Activated CD8-positive, alpha-beta T cell treated with anti-CD3 and anti-CD28 coated beads for 36 hours (primary cell): ENCODE measurements around the gene PARP16. TPM values are rescaled to one million over a fixed set of nuclear protein-coding genes. Genes with fewer than 3 reads are reported as not detected.
A peak's percentile ranks its signal among the peaks of the same experiment; 100 is the strongest.

ENCODE experiments used
- ATAC-seq: fragments of 200-7000 bp; cut with Tn5 transposase; one replicate; pipeline ENCODE4 v1.10.0; 2021; ENCODE audit warnings: mild to moderate bottlenecking, moderate library complexity
- CTCF ChIA-PET: fragments of 350-600 bp; sonication (Branson Sonifier 250); formaldehyde crosslinking; loops from one replicate; lab custom pipeline; 2021; ENCODE audit warnings: antibody characterized with exemption; lab: Charles Lee
- POLR2A ChIA-PET: fragments of 350-600 bp; sonication (Branson Sonifier 250); formaldehyde crosslinking; loops from one replicate; lab custom pipeline; 2021; ENCODE audit warnings: antibody characterized with exemption; lab: Charles Lee
- DNase-seq: peaks from one replicate; pipeline ENCODE4 v3.0.0-alpha.2; 2020
- H3K27ac Mint-ChIP-seq: one replicate; pipeline ENCODE4 v1.8.0; 2021; ENCODE audit warnings: mild to moderate bottlenecking, mixed read lengths
- H3K27me3 Mint-ChIP-seq: one replicate; pipeline ENCODE4 v1.8.0; 2021; ENCODE audit warnings: mixed read lengths
- H3K36me3 Mint-ChIP-seq: one replicate; pipeline ENCODE4 v1.8.0; 2021; ENCODE audit warnings: low read depth, mixed read lengths
- H3K4me1 Mint-ChIP-seq: one replicate; pipeline ENCODE4 v1.8.0; 2021; ENCODE audit warnings: low read depth, mixed read lengths
- H3K4me3 Mint-ChIP-seq: one replicate; pipeline ENCODE4 v1.8.0; 2021; ENCODE audit warnings: mild to moderate bottlenecking, moderate library complexity, mixed read lengths
- H3K9me3 Mint-ChIP-seq: one replicate; pipeline ENCODE4 v1.8.0; 2021; ENCODE audit warnings: mixed read lengths
- intact Hi-C: fragments of 100-400 bp; cut with micrococcal nuclease; formaldehyde crosslinking; loops from one replicate; pipeline ENCODE4 v1.10.0; 2022
- total RNA-seq, 2 experiments: library from RNA; stranded (reverse); gene quantifications; one replicate each; pipeline ENCODE4 v1.2.3, GENCODE V29; 2021
- TF ChIP-seq, protein P1 (sequence below): fragments of 200-600 bp; IDR thresholded peaks from one replicate; pipeline ENCODE4 v1.8.0; 2022; ENCODE audit warnings: antibody characterized with exemption, mild to moderate bottlenecking

Gene PARP16
- total RNA-seq, 2 experiments from 2014 or later = 17.9 to 20.5 TPM

DNA sequence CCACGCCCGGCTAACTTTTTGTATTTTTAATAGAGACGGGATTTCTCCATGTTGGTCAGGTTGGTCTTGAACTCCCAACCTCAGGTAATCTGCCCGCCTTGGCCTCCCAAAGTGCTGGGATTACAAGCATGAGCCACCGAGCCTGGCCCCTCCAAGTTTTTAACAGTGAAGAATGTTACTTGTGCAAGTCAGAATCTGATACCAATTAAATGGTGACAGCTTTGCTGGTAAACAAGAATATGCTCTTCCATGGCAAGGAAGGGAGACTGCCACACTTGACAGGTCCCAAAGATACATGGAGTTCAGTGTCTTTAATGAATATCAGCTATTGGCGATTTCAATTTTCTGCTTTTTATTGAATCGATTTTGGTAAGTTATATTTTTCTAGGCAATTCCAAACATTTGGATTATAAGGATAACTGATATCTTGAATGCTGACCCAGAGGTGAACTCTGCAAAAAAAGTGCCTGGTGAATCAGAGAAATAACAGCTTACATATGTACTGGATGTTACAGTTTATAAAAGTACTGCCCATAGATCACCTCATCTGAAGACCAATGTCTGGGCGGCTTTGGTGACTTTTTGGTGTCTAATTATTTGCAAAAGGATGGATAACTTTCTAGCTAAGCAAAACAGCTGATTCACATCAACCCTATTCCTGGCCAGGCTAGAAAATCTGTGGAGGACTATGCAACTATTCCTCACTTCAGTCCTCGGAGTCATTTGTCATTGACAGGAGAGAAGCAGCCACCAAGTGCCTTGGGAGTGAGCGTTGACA is 1.2 kb downstream of the PARP16 start:
- no peak for ATAC-seq
- POLR2A ChIA-PET = interaction anchor here (0.9 to 7.5 kb wide), 14 partner anchors 10 to 296 kb away, joined by 3 to 80 read pairs (median 7); partner anchors contain the start of genes CLPX, RNU5A-1, RNU5B-1 and SPG21
- peaks cover 32% of the 10 kb centered on the region for H3K4me1 Mint-ChIP-seq

DNA sequence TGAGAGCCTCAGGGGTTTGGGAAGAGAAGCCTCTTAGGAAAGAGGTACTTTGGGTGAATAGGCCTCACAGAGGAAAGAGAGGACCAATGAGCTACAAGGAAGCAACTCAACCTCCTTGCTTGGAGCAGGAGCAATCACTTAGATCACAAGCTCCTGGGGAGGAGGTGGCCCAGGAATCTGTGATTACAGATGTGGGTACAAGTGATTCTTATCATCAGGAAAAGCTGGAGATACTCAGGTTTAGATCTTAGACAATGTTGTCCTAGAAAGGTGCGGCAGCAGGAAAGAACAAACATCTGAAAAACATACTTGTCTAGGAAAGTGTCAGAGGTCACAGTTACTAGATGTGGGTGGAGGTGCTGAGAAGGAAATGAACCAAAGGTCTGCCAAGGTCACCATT is 8.2 kb downstream of the PARP16 start:
- ATAC-seq = no peak
- POLR2A ChIA-PET = interaction anchor here (1.6 kb wide), 1 partner anchor 26 kb away, joined by 6 read pairs; the partner anchor contains the start of gene RNU5B-1
- CTCF ChIA-PET = interaction anchor here (0.7 to 1.9 kb wide), 9 partner anchors 8 to 93 kb away, joined by 3 to 8 read pairs (median 4); partner anchors contain the start of genes CILP and PARP16
- intact Hi-C loops = no loop called here
- TF ChIP-seq, protein P1, sequence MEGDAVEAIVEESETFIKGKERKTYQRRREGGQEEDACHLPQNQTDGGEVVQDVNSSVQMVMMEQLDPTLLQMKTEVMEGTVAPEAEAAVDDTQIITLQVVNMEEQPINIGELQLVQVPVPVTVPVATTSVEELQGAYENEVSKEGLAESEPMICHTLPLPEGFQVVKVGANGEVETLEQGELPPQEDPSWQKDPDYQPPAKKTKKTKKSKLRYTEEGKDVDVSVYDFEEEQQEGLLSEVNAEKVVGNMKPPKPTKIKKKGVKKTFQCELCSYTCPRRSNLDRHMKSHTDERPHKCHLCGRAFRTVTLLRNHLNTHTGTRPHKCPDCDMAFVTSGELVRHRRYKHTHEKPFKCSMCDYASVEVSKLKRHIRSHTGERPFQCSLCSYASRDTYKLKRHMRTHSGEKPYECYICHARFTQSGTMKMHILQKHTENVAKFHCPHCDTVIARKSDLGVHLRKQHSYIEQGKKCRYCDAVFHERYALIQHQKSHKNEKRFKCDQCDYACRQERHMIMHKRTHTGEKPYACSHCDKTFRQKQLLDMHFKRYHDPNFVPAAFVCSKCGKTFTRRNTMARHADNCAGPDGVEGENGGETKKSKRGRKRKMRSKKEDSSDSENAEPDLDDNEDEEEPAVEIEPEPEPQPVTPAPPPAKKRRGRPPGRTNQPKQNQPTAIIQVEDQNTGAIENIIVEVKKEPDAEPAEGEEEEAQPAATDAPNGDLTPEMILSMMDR = no peak
- Mint-ChIP-seq H3K36me3 (peaks cover 16% of the 10 kb centered on the region), H3K4me3 (no peak overlapping the region), H3K27me3 (no peaks in the 10 kb centered on the region), H3K4me1 (peaks cover 43% of the 10 kb centered on the region), H3K27ac (peak overlapping the region; percentile 57), H3K9me3 (no peaks in the 10 kb centered on the region)
- no peak for DNase-seq

More for the DNA sequence above, 1.2 kb downstream of the PARP16 start:
- Mint-ChIP-seq H3K9me3 (no peaks in the 10 kb centered on the region), H3K27me3 (no peaks in the 10 kb centered on the region), H3K36me3 (peaks cover 16% of the 10 kb centered on the region), H3K27ac (peak overlapping the region; percentile 90), H3K4me3 (peak overlapping the region; percentile 87)
- no peak for DNase-seq
- CTCF ChIA-PET = interaction anchor here (0.7 to 4.0 kb wide), 12 partner anchors 8 to 184 kb away, joined by 3 to 26 read pairs (median 7); partner anchors contain the start of genes CILP, CLPX and RNU5B-1
- TF ChIP-seq, protein P1 = no peak
- intact Hi-C loops = no loop called here

- peaks cover 6% of the 10 kb centered on the region for H3K36me3 Mint-ChIP-seq
These were observed 9.7 kb downstream of the PARP16 start for GRCh38 chr15:65277015-65277414.

DNA sequence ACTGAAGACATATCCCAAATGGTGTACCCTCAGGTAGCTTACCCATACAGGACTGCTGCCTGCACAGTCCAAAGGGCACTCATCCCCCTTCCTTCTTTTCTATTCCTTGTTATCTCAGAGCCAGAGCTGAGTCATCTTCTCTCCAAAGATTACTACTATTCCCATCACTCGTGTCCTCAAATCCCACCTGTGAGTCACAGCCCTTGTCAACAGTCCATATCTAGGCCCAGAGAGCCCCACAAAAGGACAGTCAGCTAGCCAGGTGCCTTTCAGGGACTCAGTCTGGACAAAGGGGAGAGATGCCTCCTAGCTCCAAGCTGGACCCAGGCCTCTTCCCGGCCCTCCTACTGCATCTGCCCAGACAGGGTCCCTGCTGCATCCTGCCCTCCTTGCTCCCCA is 11.0 kb downstream of the PARP16 start:
- Mint-ChIP-seq H3K9me3 (no peaks in the 10 kb centered on the region), H3K36me3 (peaks cover 6% of the 10 kb centered on the region), H3K27me3 (no peaks in the 10 kb centered on the region), H3K27ac (peak overlapping the region; percentile 83), H3K4me3 (no peak overlapping the region), H3K4me1 (peaks cover 32% of the 10 kb centered on the region)
- DNase-seq (no peak), ATAC-seq (peak; percentile 6)
- TF ChIP-seq, protein P1 = no peak
- POLR2A ChIA-PET = interaction anchor here (1.5 to 1.8 kb wide), 2 partner anchors 10 to 29 kb away, joined by 5 to 9 read pairs; partner anchors contain the start of genes PARP16 and RNU5B-1
- intact Hi-C loops = no loop called here
- CTCF ChIA-PET = interaction anchor here (0.6 to 3.6 kb wide), 5 partner anchors 10 to 86 kb away, joined by 3 to 11 read pairs (median 3); partner anchors contain the start of genes CILP and PARP16

More at GRCh38 chr15:65277015-65277414, 9.7 kb downstream of the PARP16 start:
- DNase-seq (no peak), ATAC-seq (no peak)
- ChIA-PET CTCF (interaction anchor here (1.5 to 1.9 kb wide), 3 partner anchors 8 to 17 kb away, joined by 4 to 8 read pairs (median 7); partner anchors contain the start of gene PARP16), POLR2A (interaction anchor here (1.0 to 1.3 kb wide), 3 partner anchors 10 to 21 kb away, joined by 3 to 4 read pairs (median 4); partner anchors contain the start of gene PARP16)
- Mint-ChIP-seq H3K9me3 (no peaks in the 10 kb centered on the region), H3K4me1 (peaks cover 32% of the 10 kb centered on the region), H3K4me3 (no peak overlapping the region), H3K27me3 (no peaks in the 10 kb centered on the region), H3K27ac (peak overlapping the region; percentile 50)
- intact Hi-C loops = no loop called here
- TF ChIP-seq, protein P1 = no peak
